ACHN (cell line): Measurements from ENCODE around the gene GLS2.
"Not testable (repeated sequence)": the region's sequence is repeated elsewhere in the genome, so short reads cannot be mapped to it uniquely, and the experiment has no call there.

Experiments used
- DNase-seq: peaks from one replicate; pipeline ENCODE4 v3.0.0-alpha.2; 2015
- in situ Hi-C: cut with HindIII; loops from 2 replicates; pipeline ENCODE4 v1.10.0; 2017; ENCODE audit warnings: low sequenced_read_pairs, low pct_ligation_motif_present, low pct_unique_long_range_greater_than_20kb

Gene GLS2

DNA sequence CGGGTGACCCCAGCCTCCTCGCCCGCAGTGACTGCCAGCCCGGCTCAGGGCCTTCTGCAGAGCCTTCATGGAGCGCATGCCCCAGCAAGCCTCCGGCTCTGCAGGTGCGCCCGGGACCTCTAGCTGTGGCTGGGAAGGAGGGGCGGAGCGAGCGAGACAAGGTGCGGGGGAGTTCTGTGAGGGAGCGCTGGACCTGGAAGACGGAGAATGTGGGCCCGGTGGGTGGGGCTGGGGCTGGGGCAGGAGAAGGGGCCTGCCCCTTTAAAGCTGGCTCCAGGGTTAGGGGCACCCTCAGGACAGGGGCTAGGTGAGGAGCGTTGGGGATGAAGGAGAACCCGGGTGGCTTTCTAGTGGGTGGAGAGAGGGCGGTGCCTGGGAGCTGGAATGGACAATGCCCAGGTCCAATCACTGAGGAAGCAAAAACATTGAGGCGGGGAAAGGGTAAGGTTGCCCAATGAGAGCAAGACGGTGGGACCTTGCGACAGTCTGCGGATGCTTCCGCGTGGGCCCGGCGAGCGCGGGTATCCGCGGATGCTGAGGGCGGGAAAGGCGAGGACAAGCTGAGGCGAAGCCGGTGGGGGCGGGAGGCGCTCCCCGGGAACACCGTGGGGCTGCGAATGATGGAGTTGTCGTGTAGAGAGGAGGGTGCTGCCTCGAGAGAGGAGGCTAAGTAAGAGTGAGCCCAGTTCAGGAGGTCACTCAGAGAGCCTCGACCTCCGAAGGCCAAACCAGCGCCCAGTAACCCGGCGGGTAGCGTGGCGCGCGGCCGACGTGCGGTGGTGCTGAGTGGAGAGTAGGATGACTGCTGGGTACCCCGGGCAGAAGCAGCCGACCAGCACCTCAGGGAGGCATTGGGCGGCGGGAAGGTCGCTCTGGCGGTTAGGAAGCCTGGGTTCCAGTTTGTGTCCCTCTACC, at the start of gene GLS2:
Gene GLS2 (minus strand): TSS at position 121 of the 915 bp plus-strand sequence. CDS start 43 bp downstream, at position 78.
- in situ Hi-C loops = no loop called here
- peak; percentile 93 for DNase-seq

DNA sequence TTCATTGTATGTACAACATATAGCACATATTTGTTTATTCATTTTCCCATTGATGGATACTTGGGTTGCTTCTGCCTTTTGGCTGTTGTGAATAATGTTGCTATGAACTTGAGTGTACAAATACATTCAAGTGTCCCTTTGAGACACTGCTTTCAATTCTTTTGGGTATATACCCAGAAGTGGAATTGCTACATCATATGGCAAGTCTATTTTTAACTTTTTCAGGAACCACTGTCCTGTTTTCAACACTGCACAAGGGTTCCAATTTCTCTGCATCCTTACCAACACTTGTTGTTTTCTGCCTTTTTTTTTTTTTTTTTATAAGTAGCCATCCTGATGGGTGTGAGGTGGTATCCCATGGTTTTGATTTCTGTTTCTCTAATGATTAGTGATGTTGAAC, 49.6 kb upstream of the GLS2 start:
- no peak for DNase-seq
- in situ Hi-C loops = no loop called here

DNA sequence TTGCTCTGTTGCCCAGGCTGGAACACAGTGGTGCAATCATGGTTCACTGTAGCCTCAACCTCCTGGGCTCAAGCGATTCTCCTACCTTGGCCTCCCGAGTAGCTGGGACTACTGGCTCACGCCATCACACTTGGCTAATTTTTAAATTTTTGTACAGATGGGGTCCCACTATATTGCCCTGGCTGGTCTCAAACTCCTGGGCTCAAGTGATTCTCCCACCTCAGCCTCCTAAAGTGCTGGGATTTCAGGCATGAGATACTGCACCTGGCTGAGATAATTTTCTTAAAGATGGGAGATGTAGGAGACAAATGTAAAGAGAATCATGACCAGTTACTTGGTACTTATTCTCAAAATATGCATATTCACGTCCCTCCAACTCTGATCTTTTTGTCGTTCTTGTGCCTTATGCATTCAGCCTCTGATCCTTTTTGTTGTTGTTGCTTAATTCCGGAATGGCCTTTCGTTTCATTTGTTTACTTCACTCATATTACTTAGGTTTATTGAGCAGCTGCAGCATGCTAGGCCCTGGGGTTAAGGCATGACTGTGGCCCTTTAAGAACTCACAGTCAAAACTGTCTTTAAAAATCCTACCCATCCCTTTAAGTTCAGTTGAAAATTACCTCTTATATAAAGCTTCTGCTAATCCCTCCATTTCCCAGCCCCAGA, 42.6 kb upstream of the GLS2 start:
- DNase-seq = no peak
- in situ Hi-C loops = no loop called here

DNA sequence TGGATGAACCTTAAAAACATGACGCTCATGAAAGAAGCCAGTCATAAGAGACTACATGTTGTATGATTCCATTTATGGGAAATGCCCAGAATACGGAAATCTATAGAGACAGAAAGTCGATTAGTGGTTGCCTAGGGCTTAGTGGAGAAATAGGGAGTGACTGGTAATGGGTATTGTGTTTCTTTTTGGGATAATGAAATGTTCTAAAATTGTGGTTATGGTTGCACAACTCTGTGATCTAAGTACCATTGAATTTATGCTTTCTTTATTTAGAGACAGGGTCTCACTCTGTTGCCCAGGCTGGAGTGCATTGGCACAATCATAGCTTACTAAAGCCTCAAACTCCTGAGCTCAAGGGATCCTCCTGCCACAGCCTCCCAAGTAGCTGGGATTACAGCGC, 41.7 kb upstream of the GLS2 start:
- in situ Hi-C loops = no loop called here
- no peak for DNase-seq

DNA sequence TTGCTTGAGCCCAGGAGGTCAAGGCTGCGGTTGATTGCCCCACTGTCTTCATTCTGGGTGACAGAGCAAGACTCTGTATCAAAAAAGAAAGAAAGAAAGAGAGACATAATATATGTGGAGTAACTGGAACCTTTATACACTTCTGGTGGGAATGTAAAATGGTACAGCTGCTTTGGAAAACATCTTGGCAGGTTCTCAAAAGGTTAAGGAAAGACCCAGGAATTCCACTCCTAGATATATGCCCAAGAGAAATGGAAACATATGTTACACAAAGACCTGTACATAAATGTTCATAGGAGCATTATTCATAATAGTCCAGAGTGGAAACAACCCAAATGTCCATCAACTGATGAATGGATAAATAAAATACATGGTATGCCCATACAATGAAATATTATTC, 40.9 kb upstream of the GLS2 start:
- in situ Hi-C loops = no loop called here
- DNase-seq = no peak

DNA sequence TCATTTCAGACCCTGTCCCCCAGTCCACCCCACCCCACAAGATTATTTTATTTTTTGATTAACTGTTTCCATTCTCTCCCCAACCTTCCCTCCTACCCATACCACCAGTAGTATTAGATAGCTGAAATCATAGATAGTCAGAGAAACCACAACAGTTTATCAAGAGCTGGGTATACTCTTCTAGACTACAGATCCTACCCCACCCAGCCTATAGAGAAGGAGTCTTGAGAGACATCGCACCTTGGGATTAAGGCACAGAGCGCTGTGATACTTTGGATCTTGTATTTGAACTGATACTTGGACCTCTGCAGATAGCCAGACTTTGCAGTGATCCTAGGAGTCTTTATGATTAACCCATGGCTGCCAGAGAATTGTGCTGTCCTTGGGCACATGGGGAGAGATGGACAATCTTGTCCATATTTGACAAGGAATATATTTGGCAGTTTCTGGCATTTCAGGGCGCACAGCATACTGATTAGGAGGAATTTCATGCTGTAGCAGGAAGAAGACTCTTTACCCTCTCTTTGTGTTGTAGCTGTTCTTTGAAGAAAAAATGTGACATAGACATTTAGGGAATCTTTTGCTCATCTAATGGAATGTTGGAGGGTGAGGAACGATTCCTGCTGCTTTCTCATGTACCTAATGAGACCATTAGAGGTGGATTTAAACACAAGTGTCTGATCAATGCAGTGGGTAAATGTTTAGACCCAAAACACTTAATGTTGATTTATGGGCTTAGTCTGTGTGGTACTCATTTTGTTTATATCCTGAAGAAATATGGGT, 34.6 kb upstream of the GLS2 start:
- DNase-seq = peak; percentile 51
- in situ Hi-C loops = loop anchor here (5.0 kb wide), 1 partner anchor 50 kb away; no protein-coding TSS in a partner anchor

DNA sequence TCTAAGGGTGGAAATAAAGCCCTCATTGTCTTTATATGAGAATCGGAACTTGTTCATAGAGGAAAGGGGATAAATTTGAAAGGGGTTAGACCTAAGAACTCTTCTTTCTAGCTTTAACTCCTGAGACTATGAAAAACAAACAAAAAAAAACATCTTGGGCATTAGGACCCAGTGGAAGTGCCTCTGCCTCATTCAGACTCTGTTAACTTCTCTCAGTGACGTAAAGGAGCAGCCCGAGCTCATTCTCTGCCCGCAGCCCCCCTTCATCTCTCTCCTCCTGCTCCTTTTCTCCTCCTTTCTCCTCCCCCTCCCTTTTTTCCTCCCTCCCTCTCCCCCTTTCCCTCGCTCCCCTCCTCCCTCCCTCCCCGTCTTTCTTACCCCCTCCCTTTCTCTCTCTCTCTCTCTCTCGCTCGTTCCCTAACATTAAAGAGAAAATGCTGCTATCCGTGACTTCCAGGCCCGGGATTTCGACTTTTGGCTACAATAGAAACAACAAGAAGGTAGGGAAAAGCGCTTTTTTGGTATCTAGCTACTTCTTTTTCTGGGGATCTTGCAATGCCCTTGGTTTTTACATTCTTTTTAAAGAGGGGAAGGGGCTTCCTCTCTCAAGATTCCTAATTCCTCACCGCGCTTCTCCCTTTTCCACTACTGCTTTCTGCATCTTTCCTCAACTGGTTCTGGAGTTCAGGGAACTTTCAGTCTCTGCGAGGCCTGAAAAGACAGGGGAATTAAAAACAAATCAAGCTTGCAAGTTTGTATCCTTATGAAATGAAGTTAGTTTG, 33.8 kb upstream of the GLS2 start, which contains the start of gene RBMS2:
Gene RBMS2 (plus strand): TSS at position 231 of the 782 bp plus-strand sequence. CDS start 204 bp downstream, at position 435.
- in situ Hi-C loops = loop anchor here (5.0 kb wide), 1 partner anchor 51 kb away; no protein-coding TSS in a partner anchor

DNA sequence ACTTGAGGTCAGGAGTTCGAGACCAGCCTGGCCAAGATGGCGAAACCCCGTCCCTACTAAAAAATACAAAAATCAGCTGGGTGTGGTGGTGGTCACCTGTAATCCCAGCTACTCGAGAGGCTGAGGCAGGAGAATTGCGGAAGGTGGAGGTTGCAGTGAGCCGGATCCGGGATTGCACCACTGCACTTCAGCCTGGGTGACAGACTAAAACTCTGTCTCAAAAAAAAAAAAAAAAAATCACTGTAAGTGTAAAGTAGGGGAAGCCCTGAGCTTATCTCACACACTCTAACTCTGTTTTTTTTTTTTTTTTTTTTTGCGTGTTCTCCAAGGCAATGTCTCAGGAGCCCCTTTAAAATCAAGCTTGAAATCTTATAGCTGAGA, 33.2 kb upstream of the GLS2 start:
- in situ Hi-C loops = loop anchor here (5.0 kb wide), 1 partner anchor 51 kb away; no protein-coding TSS in a partner anchor
- no peak for DNase-seq

More for the DNA sequence above, 33.8 kb upstream of the GLS2 start, which contains the start of gene RBMS2:
- peak; percentile 97 for DNase-seq

DNA sequence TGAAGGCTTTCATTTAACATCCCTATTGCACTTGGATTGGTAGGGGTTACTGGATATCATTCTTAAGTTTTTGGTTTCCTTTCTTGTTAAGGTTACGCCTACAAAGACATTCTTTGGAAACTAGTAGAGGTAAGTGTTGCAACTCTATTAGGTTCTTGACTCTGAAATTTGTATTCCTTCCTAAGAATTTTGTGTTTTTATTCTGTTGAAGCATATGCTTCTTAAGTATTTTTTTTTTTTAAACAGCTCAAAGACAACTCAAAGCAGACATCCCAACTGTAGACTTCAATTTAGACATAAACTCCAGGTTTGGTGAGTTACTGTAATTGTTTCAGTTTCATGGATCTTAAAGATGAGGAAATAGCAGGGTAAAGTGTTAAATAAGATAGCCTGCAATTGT, 32.5 kb upstream of the GLS2 start:
- no peak for DNase-seq
- in situ Hi-C loops = loop anchor here (5.0 kb wide), 1 partner anchor 52 kb away; no protein-coding TSS in a partner anchor

DNA sequence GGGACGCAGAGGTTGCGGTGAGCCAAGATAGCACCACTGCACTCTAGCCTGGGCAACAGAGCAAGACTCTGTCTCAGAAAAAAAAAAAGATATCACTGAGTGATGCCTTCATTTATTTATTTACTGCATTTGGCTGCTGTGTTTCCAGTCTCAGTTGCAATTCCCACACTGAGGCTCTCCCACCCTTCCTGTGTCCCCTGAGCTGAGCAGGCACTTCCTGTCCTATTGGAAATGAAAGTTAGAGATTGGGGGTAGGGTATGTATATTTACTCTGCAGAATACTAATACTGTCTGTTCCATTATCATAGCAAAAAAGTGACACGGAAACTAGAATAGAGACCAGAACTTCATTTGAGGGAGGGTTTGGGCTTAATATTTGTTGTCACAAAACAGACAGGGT, 32.1 kb upstream of the GLS2 start:
- no peak for DNase-seq
- in situ Hi-C loops = loop anchor here (5.0 kb wide), 1 partner anchor 52 kb away; no protein-coding TSS in a partner anchor

DNA sequence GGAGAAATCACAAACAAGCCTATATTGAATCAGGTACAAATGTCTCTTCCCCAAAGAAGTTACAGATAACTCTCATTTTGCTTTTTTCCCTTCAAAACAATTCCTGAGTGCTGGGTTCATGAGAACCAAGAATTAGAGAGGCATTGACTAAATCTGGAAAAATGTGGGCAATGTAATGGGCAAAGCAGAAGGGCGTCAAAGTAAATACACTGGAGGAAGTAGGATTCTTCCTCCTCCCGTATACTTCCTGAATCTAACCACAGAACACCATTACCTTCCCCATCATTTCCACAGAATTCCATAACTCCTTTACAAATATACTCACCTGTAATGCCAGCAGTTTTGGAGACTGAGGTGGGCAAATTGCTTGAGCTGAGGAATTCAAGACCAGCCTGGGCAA, 30.6 kb upstream of the GLS2 start:
- DNase-seq = peak; percentile 43
- in situ Hi-C loops = loop anchor here (5.0 kb wide), 1 partner anchor 94 kb away; no protein-coding TSS in a partner anchor

DNA sequence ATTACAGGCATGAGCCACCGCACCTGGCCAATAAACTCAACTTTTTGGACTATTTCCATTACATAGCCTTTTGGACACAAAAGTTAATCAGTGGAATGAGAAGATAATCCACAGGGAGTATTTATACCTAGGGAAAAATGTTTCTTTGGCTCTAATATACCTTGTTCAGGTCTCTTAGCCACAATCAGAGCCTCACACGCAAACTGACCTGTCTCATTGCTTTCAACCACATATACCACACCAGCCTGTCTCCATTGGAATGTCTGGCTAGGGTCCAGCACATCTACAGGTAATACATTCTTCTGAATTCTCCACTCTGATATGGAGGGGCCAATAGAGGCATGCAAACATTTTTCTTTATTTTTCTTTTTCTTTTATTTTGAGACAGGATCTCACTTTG, 29.9 kb upstream of the GLS2 start:
- in situ Hi-C loops = loop anchor here (5.0 kb wide), 1 partner anchor 94 kb away; no protein-coding TSS in a partner anchor
- DNase-seq = no peak

DNA sequence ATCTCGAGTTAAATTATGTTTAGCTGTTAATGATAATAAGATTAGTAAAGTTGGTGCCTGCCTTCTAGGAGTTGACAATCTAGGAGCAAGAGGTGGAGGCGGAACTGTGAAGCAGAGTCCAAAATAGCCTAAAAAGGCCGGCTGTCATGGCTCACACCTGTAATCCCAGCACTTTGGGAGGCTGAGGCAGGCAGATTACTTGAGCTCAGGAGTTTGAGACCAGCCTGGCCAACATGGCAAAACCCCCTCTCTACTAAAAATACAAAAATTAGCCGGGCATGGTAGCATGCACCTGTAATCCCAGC, 26.0 kb upstream of the GLS2 start:
- in situ Hi-C loops, DNase-seq: not testable (repeated sequence)

DNA sequence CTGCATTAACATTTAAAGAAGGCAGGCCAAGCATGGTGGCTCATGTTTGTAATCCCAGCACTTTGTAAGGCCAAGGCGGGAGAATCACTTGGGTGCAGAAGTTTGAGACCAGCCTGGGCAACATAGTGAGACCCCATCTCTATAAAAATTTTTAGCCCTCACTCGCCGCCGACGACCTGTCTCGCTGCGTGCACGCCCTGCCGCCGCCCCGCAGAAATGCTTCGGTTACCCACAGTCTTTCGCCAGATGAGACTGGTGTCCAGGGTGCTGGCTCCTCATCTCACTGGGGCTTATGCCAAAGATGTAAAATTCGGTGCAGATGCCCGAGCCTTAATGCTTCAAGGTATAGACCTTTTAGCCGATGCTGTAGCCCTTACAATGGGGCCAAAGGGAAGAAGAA, 22.8 kb upstream of the GLS2 start:
- in situ Hi-C loops = no loop called here
- no peak for DNase-seq

DNA sequence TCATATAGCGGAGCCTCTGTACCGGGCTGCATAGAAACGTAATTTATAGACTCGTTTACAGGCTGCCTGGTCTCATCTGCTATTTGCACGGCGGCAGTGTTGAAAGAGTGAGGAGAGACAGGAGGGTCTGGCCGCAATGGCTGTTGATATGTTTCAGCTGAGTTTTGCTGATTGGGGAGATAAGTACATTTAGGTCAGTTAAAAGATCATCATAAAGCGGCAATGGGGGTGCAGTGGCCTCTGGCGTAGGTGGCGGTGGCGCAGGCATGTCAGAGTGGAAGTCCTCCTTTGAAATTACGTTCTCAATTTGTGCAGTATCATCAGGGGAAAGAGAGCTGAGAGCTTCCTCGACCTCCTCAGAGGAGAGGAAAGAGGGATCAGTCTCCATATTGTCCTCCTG, 11.9 kb upstream of the GLS2 start:
- in situ Hi-C loops = not testable (repeated sequence)

DNA sequence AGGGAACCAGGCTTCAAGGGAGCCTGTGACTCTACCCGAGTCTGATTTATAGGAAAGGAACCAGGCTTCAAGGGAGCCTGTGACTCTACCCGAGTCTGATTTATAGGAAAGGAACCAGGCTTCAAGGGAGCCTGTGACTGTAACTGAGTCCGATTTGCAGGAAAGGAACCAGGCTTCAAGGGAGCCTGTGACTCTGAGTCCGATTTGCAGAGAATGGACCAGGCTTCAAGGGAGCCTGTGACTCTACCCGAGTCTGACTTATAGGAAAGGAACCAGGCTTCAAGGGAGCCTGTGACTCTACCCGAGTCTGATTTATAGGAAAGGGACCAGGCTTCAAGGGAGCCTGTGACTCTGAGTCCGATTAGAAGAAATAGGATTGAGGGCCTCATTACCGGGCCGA, 11.5 kb upstream of the GLS2 start:
- DNase-seq, in situ Hi-C loops: not testable (repeated sequence)

More for the DNA sequence above, 11.9 kb upstream of the GLS2 start:
- DNase-seq = not testable (repeated sequence)

DNA sequence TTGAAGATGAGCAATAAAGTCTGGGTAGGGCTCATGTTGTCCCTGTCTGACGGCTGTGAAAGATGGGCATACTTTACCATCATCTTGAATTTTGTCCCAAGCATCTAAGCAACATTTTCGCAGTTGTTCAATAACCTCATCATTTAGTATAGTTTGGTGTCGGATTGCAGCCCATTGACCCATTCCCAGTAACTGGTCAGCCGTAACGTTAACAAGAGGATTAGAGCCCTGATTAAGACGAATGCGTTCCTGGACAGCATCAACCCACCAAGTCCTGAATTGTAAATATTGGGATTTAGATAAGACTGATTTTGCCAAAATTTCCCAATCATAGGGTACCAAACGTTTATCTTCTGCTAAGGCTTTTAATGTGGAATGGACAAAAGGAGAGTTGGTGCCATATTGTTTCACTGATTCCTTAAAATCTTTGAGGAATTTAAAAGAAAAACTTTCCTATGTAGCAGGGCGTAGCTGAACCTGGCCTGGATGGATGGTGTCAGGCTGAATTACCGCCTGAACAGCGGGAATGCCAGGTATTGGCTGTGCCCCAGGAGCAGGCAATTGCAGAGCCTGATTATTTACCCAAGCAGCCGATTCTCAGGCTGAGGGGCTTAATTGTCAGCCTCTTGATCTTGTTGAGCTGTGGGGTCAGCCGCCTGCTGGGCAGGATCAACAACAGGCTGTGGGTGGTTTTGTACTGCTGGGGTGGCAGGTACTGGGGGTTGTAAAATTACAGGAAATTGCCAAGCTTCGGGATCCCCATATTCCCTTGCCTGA, 10.4 kb upstream of the GLS2 start:
- DNase-seq, in situ Hi-C loops: not testable (repeated sequence)
